CD4-positive, alpha-beta T cell treated with Interleukin-15 for 1 hour (primary cell): ENCODE measurements around the gene P4HA3.

Source experiments
- DNase-seq: peaks from one replicate; pipeline ENCODE4 v3.0.0-alpha.2; 2020

Gene P4HA3

DNA sequence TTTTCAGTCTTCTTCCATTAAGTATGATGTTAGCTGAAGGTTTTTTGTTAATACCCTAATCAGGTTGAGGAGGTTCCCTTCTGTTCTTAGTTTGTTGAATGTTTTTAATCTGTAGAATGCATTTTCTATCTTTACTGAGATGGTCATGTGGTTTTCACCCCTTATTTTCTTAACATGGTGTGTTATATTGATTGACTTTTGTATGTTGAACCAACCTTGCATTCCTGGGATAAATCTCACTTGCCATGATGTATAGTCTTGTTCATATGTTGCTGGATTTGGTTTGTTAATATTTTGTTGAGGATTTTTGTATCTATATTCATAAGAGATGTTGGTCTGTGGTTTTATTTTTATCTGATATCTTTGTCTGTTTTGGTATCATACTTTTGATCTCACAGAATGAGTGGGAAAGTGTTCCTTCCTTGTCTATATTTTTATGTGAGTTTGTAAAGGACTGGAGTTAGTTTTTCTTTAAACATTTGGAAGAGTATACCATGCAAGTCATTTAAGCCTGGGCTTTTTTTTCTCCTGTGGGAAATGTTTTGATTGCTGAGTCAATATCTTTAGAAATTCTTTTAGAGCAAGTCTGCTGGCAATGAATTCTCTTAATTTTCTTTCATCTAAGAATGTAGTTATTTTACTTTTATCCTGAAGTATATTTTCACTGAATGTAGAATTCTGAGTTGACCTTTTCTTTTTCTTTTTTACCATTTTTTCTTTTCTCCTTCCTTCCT, 5.5 kb upstream of the P4HA3 start:
- no peak for DNase-seq

DNA sequence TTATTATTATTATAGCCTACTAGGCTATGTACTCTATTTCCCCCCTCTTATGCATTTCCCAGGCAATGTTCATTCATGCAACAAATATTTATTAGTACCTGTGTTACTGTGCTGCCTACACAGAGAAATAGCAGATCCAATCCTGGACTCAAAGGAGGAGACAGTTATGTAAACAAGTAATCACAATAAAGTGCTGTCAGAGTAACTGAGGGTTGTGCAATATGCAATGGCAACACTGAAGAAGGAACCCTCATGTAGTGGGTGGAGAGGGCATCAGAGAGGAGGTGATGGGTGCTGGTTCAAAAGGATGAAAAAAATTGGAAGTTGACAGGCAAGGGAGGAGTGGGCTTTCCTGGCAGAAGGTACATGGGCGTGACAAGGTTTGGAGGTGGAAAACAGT, 886 bp upstream of the P4HA3 start:
- DNase-seq, result no peak

- DNase-seq, result no peak
These were observed 583 bp downstream of the P4HA3 start for GRCh38 chr11:74310857-74311256.

GRCh38 chr11:74307434-74307833, 4.0 kb downstream of the P4HA3 start:
- no peak for DNase-seq

- no peak for DNase-seq
These were observed 4.8 kb downstream of the P4HA3 start for GRCh38 chr11:74306435-74307175.

DNA sequence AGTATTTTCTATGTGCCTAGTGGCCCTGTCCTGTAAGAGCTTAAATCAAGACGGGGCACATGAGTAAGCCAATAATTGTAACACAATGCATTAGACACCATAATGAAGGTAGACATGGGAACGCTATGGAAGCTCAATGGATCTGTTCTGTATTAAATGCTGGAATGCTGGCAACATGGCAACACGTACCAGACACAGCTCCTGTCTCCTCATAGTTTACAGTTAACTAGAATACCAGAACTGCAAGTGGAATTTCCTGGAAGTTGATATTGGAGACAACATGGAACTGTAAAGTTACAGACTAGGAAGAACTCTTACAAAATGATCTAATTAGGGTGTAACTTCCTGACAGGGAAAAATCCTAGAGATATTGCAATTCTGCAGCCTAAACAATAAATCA, 12.4 kb downstream of the P4HA3 start:
- no peak for DNase-seq

DNA sequence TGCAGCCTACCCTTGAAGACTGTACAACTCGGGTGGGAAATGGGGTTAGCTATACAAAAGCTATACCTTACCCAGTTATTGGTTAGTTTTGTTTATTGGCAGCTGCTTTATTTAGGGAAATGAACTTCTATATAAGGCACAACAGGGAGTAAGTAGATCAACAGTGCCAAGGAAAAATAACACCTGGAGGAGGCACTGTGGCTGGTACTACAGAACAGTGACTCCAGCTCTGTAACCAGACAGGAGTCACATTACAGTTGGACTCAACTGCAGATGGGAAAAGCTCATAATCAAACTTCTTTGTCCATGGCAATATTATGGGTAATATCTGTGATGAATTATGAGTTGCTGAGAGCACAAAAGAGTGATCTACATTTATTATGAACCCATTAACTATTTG, 14.0 kb downstream of the P4HA3 start:
- no peak for DNase-seq

- no peak for DNase-seq
These were observed 22.5 kb downstream of the P4HA3 start for GRCh38 chr11:74288911-74289310.

GRCh38 chr11:74288161-74288560, 23.3 kb downstream of the P4HA3 start:
- no peak for DNase-seq

- DNase-seq, result no peak
These were observed 27.0 kb downstream of the P4HA3 start for GRCh38 chr11:74284466-74284865.

- DNase-seq, result no peak
These were observed 27.8 kb downstream of the P4HA3 start for GRCh38 chr11:74283580-74284180.

- DNase-seq, result no peak
These were observed 28.5 kb downstream of the P4HA3 start for GRCh38 chr11:74282914-74283371.

DNA sequence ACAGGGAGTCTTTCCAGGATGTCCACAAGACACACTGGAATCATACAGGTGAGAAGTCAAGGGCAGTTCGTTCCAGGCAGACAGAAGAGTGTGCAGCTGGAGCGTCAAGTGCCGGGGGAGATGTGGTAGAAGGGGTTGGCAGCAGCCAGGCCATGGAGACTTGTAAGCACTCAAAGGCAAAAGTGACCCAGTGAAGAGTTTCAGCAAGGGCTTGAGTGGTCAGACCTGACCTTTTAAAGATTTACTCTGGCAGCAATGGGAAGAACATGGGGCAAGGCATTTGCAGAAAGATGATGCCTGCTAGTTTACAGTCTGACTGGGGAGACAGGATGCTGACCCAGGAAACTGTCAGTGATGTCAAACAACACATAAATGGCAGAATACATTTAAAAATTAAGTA, 29.0 kb downstream of the P4HA3 start:
- no peak for DNase-seq

- DNase-seq, result no peak
These were observed 30.9 kb downstream of the P4HA3 start for GRCh38 chr11:74280494-74280893.

- no peak for DNase-seq
These were observed 32.2 kb downstream of the P4HA3 start for GRCh38 chr11:74279256-74279655.

DNA sequence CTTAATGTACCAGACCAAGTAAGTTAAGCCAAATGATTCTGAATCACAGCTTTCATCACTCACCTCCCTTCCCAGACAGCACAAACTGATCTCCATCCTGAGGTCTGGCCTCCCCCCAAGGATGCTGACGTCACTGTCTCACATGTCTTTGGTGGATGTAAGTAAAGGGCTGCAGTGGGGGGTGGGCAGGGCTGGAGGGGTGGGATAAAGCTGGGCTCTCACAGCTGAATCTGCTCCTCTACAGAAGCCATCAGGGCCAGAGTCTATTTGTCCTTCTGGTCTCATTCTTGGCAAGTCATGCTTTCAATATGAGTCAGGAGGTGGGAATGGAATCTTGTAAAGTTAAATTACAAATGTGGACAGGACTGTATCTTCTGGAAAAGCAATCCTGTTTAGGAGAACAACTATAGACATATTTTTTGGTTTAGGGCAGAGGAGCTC, 32.7 kb downstream of the P4HA3 start:
- DNase-seq, result no peak

DNA sequence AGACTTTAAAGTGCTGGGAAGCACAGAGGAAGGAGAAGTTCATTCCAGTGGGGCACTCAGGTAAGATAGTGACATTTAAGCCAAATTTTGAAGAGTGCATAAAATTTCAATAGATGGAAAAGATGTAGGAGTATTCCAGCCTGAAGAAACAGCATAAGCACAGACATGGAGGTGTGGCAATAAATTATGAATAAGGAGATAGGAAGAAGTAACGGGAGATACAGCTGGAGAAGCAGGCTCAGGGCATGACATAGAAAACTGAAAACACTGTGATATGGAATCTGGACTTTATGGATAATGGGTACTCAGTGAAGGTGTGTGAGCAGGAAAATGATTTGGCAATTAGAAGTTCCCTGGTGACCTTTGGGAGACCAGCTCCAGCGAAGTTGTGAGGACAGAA, 33.3 kb downstream of the P4HA3 start:
- no peak for DNase-seq

DNA sequence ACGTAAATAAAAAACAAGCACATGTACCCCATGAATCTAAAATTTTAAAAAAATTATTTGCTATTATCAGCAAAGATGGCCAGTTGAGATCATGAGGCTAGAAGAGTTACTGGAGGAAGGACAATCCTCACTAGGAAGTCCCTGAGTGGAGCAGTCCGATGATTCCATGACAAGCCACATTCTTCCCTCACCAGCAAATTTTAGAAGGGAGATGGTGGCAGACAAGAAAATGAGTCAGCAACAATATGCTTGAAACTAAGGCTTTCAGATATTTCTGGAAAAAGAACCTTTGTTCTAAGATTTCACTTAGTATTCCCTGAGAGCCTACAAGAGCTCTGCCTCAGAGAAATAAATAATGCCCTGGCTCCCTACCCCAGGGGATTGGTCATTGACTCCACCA, 34.9 kb downstream of the P4HA3 start:
- DNase-seq, result no peak

- DNase-seq, result no peak
These were observed 39.2 kb downstream of the P4HA3 start for GRCh38 chr11:74272276-74272675.

DNA sequence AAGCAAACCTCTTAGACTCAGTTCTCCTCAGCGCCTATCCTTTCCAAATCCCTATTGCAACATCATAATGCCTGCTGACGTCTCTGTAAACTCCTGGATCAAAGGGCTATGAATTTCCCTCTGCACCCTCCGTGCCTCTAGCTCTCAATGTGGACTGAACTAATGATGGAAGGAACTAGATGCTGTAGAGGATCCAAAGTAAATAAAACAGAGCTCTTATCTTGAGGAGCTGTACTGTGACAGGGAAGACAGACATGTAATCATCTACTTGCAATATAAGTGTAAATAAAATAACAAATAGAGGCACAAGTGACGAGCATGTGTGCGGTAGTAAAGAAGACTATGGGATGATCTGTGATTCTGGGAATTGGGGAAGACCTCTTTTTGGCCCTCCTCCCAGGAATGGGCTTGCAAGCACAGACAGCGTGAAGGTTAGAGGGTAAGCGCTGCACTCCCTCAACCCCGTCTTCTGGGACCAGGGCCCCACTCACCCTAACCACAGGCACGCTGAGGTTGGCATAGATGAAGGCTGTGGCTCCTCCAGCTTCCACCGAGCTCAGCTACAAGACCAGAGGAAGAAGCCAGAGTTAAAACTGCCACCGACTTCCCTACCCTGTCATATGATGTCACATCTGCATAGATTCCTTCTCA, 42.2 kb downstream of the P4HA3 start:
- no peak for DNase-seq

DNA sequence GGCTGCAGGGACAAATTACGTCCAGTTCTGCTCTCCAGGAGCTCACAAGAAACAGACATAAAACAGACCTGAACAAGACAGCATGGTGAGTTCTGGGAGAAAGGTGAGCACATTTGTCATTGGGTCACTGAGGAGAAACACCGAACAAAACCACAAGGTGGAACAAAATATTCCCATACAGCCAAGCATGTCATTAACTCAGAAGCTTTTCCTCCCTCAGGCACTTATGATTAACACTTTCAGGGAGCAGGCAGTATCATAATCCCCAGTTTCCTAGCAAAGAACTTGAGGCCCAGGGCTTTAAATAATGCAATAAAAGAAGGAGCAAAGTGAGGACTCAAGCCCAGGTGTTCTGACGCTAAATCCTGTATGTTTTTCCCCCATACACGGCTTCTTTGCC, 43.0 kb downstream of the P4HA3 start:
- DNase-seq, result no peak

GRCh38 chr11:74267014-74267413, 44.4 kb downstream of the P4HA3 start:
- no peak for DNase-seq

DNA sequence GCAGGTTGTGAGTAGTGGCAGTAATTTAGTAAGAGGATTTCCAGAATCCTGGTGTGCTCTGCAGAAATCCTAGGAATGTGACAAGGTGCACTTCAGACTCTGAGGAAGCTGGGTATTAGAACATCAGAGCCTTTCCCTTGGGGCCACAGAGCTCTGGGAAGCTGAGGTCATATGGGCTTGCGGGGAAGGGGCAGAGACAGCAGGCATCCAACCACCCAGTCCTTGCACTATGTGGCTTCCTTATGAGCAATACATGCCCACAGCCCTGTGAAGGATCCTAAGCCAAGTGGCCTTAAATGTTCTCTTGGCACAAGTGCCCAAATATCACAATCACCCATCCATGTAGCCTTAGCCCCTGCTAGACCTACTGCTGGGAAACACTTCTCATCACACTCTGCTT, 46.2 kb downstream of the P4HA3 start:
- no peak for DNase-seq

DNA sequence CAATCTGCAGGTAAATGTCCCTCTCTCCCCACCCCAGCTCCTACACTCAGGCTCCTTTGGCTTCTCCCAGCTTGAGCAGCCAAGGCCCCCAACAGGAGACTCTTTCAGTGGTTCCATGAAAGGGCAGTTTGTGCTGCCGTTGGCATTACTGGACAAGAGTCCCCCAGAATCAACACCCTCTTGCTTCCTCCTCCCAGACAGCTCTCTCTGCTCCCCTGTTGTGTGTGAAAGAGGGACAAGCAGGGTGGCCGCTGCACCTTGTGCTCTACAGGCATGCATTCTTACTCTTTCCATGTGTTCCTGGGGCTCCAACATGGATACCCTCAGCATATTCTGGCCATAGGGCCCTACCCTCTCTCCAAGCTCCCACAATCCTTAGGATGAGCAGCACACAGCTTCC, 48.7 kb downstream of the P4HA3 start:
- DNase-seq, result no peak
